HL-60 (cell line): ENCODE results near the gene SCPEP1.

Source experiments
- DNase-seq, 2 experiments: peaks; one replicate each; pipeline ENCODE4 v3.0.0-alpha.2; 2010 to 2020; ENCODE audit warnings: low read depth in 1 of 2, low spot score in 1 of 2
- H3K27ac ChIP-seq: fragments of 250-450 bp; sonication (Bioruptor Pico); replicated peaks from 2 replicates; pipeline ENCODE4 v1.5.1; 2020; ENCODE audit warnings: mild to moderate bottlenecking, moderate library complexity
- H3K27me3 ChIP-seq: fragments of 250-450 bp; sonication (Bioruptor Pico); 2 replicates; pipeline ENCODE4 v1.5.1; 2021; ENCODE audit warnings: mild to moderate bottlenecking, moderate library complexity; ENCODE audit not compliant: insufficient read depth, poor library complexity, severe bottlenecking
- H3K4me3 ChIP-seq: replicated peaks from 2 replicates; pipeline ENCODE4 v1.5.1; 2011; ENCODE audit warnings: mild to moderate bottlenecking, control low read depth, low read length; ENCODE audit not compliant: insufficient read depth
- CTCF ChIP-seq: IDR thresholded peaks from one replicate; pipeline ENCODE4 v1.5.1; 2011; ENCODE audit warnings: low read length, control low read depth, inconsistent platforms; ENCODE audit not compliant: insufficient read depth
- GABPA ChIP-seq: IDR thresholded peaks from 2 replicates; pipeline ENCODE4 v1.6.1; 2012; ENCODE audit warnings: low read depth
- POLR2AphosphoS5 ChIP-seq: IDR thresholded peaks from 2 replicates; pipeline ENCODE4 v1.6.1; 2012; ENCODE audit warnings: low read depth
- REST ChIP-seq: IDR thresholded peaks from 2 replicates; pipeline ENCODE4 v1.6.1; 2012; ENCODE audit warnings: low read depth; ENCODE audit not compliant: insufficient replicate concordance
- SPI1 ChIP-seq: IDR thresholded peaks from 2 replicates; pipeline ENCODE4 v1.6.1; 2012; ENCODE audit warnings: low read depth, mild to moderate bottlenecking, borderline replicate concordance

The SCPEP1 gene

GRCh38 chr17:56966338-56966737, 11.6 kb upstream of the SCPEP1 start:
- no peak overlapping the region for H3K27ac ChIP-seq
- H3K4me3 ChIP-seq, result no peak overlapping the region
- no peak for TF ChIP-seq GABPA
- DNase-seq, result no peak
- no peaks in the 10 kb centered on the region for H3K27me3 ChIP-seq

GRCh38 chr17:56970974-56971373, 7.0 kb upstream of the SCPEP1 start:
- H3K4me3 ChIP-seq, result no peak overlapping the region
- TF ChIP-seq POLR2AphosphoS5 (no peak), REST (no peak)
- H3K27ac ChIP-seq, result no peak overlapping the region
- DNase-seq, result no peak
- H3K27me3 ChIP-seq, result no peaks in the 10 kb centered on the region

GRCh38 chr17:56972111-56972730, 5.7 kb upstream of the SCPEP1 start:
- no peak for TF ChIP-seq REST
- TF ChIP-seq SPI1, result no peak
- TF ChIP-seq POLR2AphosphoS5, result no peak

GRCh38 chr17:56973520-56973919, 4.4 kb upstream of the SCPEP1 start:
- no peak overlapping the region for H3K27ac ChIP-seq
- no peaks in the 10 kb centered on the region for H3K27me3 ChIP-seq
- no peak for DNase-seq
- no peak overlapping the region for H3K4me3 ChIP-seq
- no peak for TF ChIP-seq CTCF
- no peak for TF ChIP-seq REST
- no peak for TF ChIP-seq SPI1
- TF ChIP-seq GABPA, result no peak
- no peak for TF ChIP-seq POLR2AphosphoS5

More at GRCh38 chr17:56972111-56972730, 5.7 kb upstream of the SCPEP1 start:
- H3K27ac ChIP-seq, result no peak overlapping the region
- DNase-seq, result no peak
- H3K27me3 ChIP-seq, result no peaks in the 10 kb centered on the region
- H3K4me3 ChIP-seq, result no peak overlapping the region
